HG03442 (cell line): ENCODE measurements around the gene KRTAP3-3.
"Not testable (repeated sequence)": the region's sequence is repeated elsewhere in the genome, so short reads cannot be mapped to it uniquely, and the experiment has no call there.

Experiments
- ATAC-seq: cut with Tn5 transposase; IDR thresholded peaks from one replicate; pipeline ENCODE4 v1.9.1; 2021; ENCODE audit warnings: mild to moderate bottlenecking, moderate library complexity; ENCODE audit not compliant: unreplicated experiment

Gene KRTAP3-3

GRCh38 chr17:41008811-41009210 lies 14.8 kb upstream of the KRTAP3-3 start, which contains the start of gene KRTAP3-1:
Gene KRTAP3-1, minus strand, starts transcription at chr17:41009128. Its CDS starts 54 bp downstream, at chr17:41009074.
- ATAC-seq: no peak

GRCh38 chr17:41004397-41004796 lies 10.4 kb upstream of the KRTAP3-3 start:
- ATAC-seq: no peak

GRCh38 chr17:41003926-41004325 lies 10.0 kb upstream of the KRTAP3-3 start:
- ATAC-seq: no peak

- no peak for ATAC-seq
These were observed 8.8 kb upstream of the KRTAP3-3 start for GRCh38 chr17:41002814-41003213.

- no peak for ATAC-seq
These were observed 7.8 kb upstream of the KRTAP3-3 start for GRCh38 chr17:41001795-41002194.

GRCh38 chr17:40999563-40999962 lies 5.6 kb upstream of the KRTAP3-3 start, which contains the start of gene KRTAP3-2:
Gene KRTAP3-2, minus strand, starts transcription at chr17:40999906. Its CDS starts 53 bp downstream, at chr17:40999853.
- ATAC-seq: not testable (repeated sequence)

GRCh38 chr17:40997361-40997760 lies 3.4 kb upstream of the KRTAP3-3 start:
- no peak for ATAC-seq

- ATAC-seq: no peak
These were observed 2.9 kb upstream of the KRTAP3-3 start for GRCh38 chr17:40996829-40997228.

- no peak for ATAC-seq
These were observed 1.2 kb upstream of the KRTAP3-3 start for GRCh38 chr17:40995116-40995515.

- ATAC-seq: no peak
These were observed 880 bp downstream of the KRTAP3-3 start for GRCh38 chr17:40993084-40993483.

- ATAC-seq: no peak
These were observed 1.3 kb downstream of the KRTAP3-3 start for GRCh38 chr17:40992666-40993065.

- no peak for ATAC-seq
These were observed 7.0 kb downstream of the KRTAP3-3 start for GRCh38 chr17:40986920-40987319.

GRCh38 chr17:40984226-40984625 lies 9.7 kb downstream of the KRTAP3-3 start, which contains the start of gene KRT40:
Gene KRT40, minus strand, starts transcription at chr17:40984326. Its CDS starts 53 bp downstream, at chr17:40984273.
- no peak for ATAC-seq

- ATAC-seq: no peak
These were observed 12.8 kb downstream of the KRTAP3-3 start for GRCh38 chr17:40981115-40981514.

GRCh38 chr17:40980596-40980995 lies 13.4 kb downstream of the KRTAP3-3 start:
- ATAC-seq: no peak

- no peak for ATAC-seq
These were observed 13.8 kb downstream of the KRTAP3-3 start for GRCh38 chr17:40980117-40980516.

GRCh38 chr17:40978575-40979151 lies 15.3 kb downstream of the KRTAP3-3 start:
- ATAC-seq: no peak

- no peak for ATAC-seq
These were observed 18.4 kb downstream of the KRTAP3-3 start for GRCh38 chr17:40975516-40975915.

GRCh38 chr17:40974366-40974765 lies 19.6 kb downstream of the KRTAP3-3 start:
- ATAC-seq: no peak

GRCh38 chr17:40967582-40967981 lies 26.4 kb downstream of the KRTAP3-3 start:
- no peak for ATAC-seq

- no peak for ATAC-seq
These were observed 27.1 kb downstream of the KRTAP3-3 start, which contains the start of gene KRT39 for GRCh38 chr17:40966848-40967247. Gene KRT39, minus strand, starts transcription at chr17:40966948. Its CDS starts 92 bp downstream, at chr17:40966856.

GRCh38 chr17:40963838-40964237 lies 30.1 kb downstream of the KRTAP3-3 start:
- no peak for ATAC-seq

- ATAC-seq: no peak
These were observed 31.9 kb downstream of the KRTAP3-3 start for GRCh38 chr17:40962059-40962561.
